Stimulated activated CD4-positive, alpha-beta T cell treated with anti-CD3 and anti-CD28 coated beads, Interleukin-1b, Interleukin-23, amount 100 ng/mL, for 48 hours (primary cell): ENCODE results near the gene FKBP8.

Experiments used
- DNase-seq: peaks from one replicate; pipeline ENCODE4 v3.0.0-alpha.2; 2020

FKBP8 gene

GRCh38 chr19:18520848-18521691 is 22.3 kb downstream of the FKBP8 start:
- DNase-seq: no peak

GRCh38 chr19:18519962-18520847 is 23.2 kb downstream of the FKBP8 start:
- DNase-seq: peak; percentile 60

GRCh38 chr19:18518639-18519038 is 24.7 kb downstream of the FKBP8 start:
- no peak for DNase-seq

GRCh38 chr19:18517606-18518005 is 25.8 kb downstream of the FKBP8 start:
- DNase-seq: no peak

- DNase-seq: no peak
These were observed 27.4 kb downstream of the FKBP8 start for GRCh38 chr19:18515959-18516358.

GRCh38 chr19:18514800-18515682 is 28.3 kb downstream of the FKBP8 start:
- no peak for DNase-seq

- no peak for DNase-seq
These were observed 29.5 kb downstream of the FKBP8 start for GRCh38 chr19:18513868-18514267.

GRCh38 chr19:18510216-18510615 is 33.2 kb downstream of the FKBP8 start:
- no peak for DNase-seq

- no peak for DNase-seq
These were observed 34.8 kb downstream of the FKBP8 start for GRCh38 chr19:18508585-18508984.

GRCh38 chr19:18507727-18508440 is 35.5 kb downstream of the FKBP8 start:
- DNase-seq: no peak

GRCh38 chr19:18507021-18507726 is 36.2 kb downstream of the FKBP8 start:
- no peak for DNase-seq

GRCh38 chr19:18506101-18506930 is 37.1 kb downstream of the FKBP8 start:
- no peak for DNase-seq

- peak; percentile 36 for DNase-seq
These were observed 38.3 kb downstream of the FKBP8 start for GRCh38 chr19:18504886-18505610.

- DNase-seq: no peak
These were observed 39.1 kb downstream of the FKBP8 start for GRCh38 chr19:18503971-18504885.

GRCh38 chr19:18503337-18503970 is 39.9 kb downstream of the FKBP8 start:
- no peak for DNase-seq

- no peak for DNase-seq
These were observed 40.6 kb downstream of the FKBP8 start for GRCh38 chr19:18502638-18503294.

GRCh38 chr19:18502246-18502637 is 41.1 kb downstream of the FKBP8 start:
- no peak for DNase-seq

- no peak for DNase-seq
These were observed 41.5 kb downstream of the FKBP8 start for GRCh38 chr19:18501832-18502231.
